WI38 (cell line): ENCODE results near the gene MIGA2.

Source experiments
- H3K4me3 ChIP-seq: 2 replicates; pipeline ENCODE4 v1.5.1; 2011; ENCODE audit warnings: low read depth, mild to moderate bottlenecking, control low read depth, low read length
- CTCF ChIP-seq: IDR thresholded peaks from 2 replicates; pipeline ENCODE4 v1.5.1; 2012; ENCODE audit warnings: low read depth, mild to moderate bottlenecking, control low read depth, low read length

MIGA2 gene

GRCh38 chr9:129100383-129101169, 64.2 kb downstream of the MIGA2 start:
- no peak overlapping the region for H3K4me3 ChIP-seq
- no peak for TF ChIP-seq CTCF

- no peak overlapping the region for H3K4me3 ChIP-seq
- no peak for TF ChIP-seq CTCF
Measured at GRCh38 chr9:129101279-129101678, 64.9 kb downstream of the MIGA2 start.

GRCh38 chr9:129102095-129102525, 65.7 kb downstream of the MIGA2 start:
- no peak overlapping the region for H3K4me3 ChIP-seq
- no peak for TF ChIP-seq CTCF

- TF ChIP-seq CTCF = peak; percentile 46
Measured at GRCh38 chr9:129102791-129103594, 66.6 kb downstream of the MIGA2 start.

GRCh38 chr9:129103595-129103965, 67.2 kb downstream of the MIGA2 start:
- no peak overlapping the region for H3K4me3 ChIP-seq
- no peak for TF ChIP-seq CTCF

More at GRCh38 chr9:129102791-129103594, 66.6 kb downstream of the MIGA2 start:
- H3K4me3 ChIP-seq = no peak overlapping the region

GRCh38 chr9:129104051-129104450, 67.6 kb downstream of the MIGA2 start:
- TF ChIP-seq CTCF = no peak
- H3K4me3 ChIP-seq = no peak overlapping the region
